ENCODE data around the gene SLC35E1.

The SLC35E1 gene

DNA sequence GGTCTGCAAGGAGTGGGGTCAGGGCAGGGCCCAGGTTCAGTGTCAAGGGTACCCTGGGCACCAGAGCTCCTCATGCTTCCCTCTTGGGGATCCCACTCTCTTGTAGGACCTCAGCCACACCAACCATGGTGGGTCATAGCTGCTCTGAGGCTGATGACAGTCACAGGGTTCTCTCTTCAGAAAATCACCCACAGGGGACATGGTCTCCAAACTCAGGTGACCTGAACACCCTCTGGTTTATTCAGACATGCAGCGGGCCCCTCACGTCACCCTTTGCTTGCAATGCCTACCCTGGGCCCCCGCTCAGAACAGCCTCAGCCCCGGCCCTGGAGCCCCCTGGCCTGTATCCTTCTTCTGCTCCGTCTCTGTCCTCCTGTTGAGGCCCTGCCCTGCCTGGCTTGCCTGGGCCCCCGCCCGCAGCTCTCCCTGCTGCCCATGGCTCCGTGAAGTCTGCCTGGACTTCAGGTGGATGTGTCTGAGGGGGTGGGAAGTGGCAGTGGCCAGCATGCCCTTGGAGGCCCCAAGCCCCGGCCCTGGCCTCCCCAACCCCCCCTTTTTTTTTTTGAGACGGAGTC is 50.4 kb downstream of the SLC35E1 start:
- TF ChIP-seq EZH2phosphoT487 (conservative IDR thresholded peaks at IDR 0.05; ENCODE audit: low read length) = no peak
- TF ChIP-seq, protein P1, sequence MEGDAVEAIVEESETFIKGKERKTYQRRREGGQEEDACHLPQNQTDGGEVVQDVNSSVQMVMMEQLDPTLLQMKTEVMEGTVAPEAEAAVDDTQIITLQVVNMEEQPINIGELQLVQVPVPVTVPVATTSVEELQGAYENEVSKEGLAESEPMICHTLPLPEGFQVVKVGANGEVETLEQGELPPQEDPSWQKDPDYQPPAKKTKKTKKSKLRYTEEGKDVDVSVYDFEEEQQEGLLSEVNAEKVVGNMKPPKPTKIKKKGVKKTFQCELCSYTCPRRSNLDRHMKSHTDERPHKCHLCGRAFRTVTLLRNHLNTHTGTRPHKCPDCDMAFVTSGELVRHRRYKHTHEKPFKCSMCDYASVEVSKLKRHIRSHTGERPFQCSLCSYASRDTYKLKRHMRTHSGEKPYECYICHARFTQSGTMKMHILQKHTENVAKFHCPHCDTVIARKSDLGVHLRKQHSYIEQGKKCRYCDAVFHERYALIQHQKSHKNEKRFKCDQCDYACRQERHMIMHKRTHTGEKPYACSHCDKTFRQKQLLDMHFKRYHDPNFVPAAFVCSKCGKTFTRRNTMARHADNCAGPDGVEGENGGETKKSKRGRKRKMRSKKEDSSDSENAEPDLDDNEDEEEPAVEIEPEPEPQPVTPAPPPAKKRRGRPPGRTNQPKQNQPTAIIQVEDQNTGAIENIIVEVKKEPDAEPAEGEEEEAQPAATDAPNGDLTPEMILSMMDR (IDR thresholded peaks at IDR 0.05; ENCODE audit: insufficient read depth, low read length, poor library complexity, severe bottlenecking) = no peak
- peaks cover 4% of the 10 kb centered on the region; the same call in 1 of the 2 replicates for H3F3A ChIP-seq (ENCODE audit: insufficient read depth)
- H3K9me3 ChIP-seq (ENCODE audit: insufficient read depth, low read length) = no peaks in the 10 kb centered on the region
- no peak overlapping the region for H2AFZ ChIP-seq (ENCODE audit: low read depth, low read length, severe bottlenecking)
- no peak overlapping the region for H3K4me2 ChIP-seq (ENCODE audit: low read depth, low read length, poor library complexity, severe bottlenecking)
- no peaks in the 10 kb centered on the region for H3K9me2 ChIP-seq (replicated peaks; ENCODE audit: insufficient read depth, low read length)
- H4K20me1 ChIP-seq (ENCODE audit: low read depth, low read length) = no peaks in the 10 kb centered on the region
- H3K27me3 ChIP-seq (ENCODE audit: low read length) = no peaks in the 10 kb centered on the region
- H3K36me3 ChIP-seq (ENCODE audit: low read length) = peaks cover 4% of the 10 kb centered on the region; the same call in 1 of the 2 replicates
- no peak overlapping the region for H3K27ac ChIP-seq (ENCODE audit: low read depth, low read length)
- H3K4me3 ChIP-seq (ENCODE audit: insufficient read depth, low read length, poor library complexity, severe bottlenecking) = no peak overlapping the region
- H3K79me2 ChIP-seq (ENCODE audit: insufficient read depth, low read length) = no peaks in the 10 kb centered on the region
- H3K9ac ChIP-seq (ENCODE audit: low read length) = no peak overlapping the region

DNA sequence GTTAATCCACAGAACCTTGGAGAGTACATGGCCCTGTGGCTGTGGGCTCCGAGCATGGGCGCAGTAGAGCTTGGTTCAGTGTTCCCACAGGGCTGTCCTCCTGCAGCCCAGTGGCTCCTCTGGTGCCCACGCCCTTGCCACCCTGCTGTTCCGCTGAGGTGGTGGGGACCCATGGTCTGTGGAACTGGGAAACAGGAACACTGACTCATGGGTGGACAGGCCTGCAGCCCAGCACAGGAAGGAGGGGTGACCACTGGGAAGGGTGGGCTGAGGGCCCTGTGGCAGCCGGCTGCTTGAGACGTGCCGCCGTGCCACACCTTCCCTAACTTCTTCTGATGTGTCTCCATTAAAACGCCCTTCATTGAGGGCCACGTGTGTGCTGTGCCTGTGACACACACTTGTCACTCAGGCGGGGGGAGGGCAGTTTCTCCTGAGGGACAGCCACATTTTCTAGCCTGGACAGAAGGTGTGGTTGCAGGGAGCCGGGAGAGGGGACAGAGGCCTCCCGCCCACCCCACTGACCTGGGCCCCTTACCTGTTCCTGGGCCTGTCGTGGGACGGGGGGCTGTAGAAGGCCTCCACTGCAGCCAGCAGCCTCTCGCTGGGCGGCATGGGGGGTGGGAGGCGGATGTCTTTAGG is 51.1 kb downstream of the SLC35E1 start:
- Histone ChIP-seq H4K20me1 (ENCODE audit: low read depth, low read length) (no peaks in the 10 kb centered on the region), H3K27me3 (ENCODE audit: low read length) (no peaks in the 10 kb centered on the region), H3F3A (ENCODE audit: insufficient read depth) (peaks cover 4% of the 10 kb centered on the region; the same call in 1 of the 2 replicates), H3K79me2 (ENCODE audit: insufficient read depth, low read length) (no peaks in the 10 kb centered on the region), H3K4me2 (ENCODE audit: low read depth, low read length, poor library complexity, severe bottlenecking) (no peak overlapping the region), H3K27ac (ENCODE audit: low read depth, low read length) (no peak overlapping the region), H3K4me3 (ENCODE audit: insufficient read depth, low read length, poor library complexity, severe bottlenecking) (no peak overlapping the region), H3K9me3 (ENCODE audit: insufficient read depth, low read length) (no peaks in the 10 kb centered on the region), H3K9me2 (replicated peaks; ENCODE audit: insufficient read depth, low read length) (no peaks in the 10 kb centered on the region), H2AFZ (ENCODE audit: low read depth, low read length, severe bottlenecking) (no peak overlapping the region), H3K9ac (ENCODE audit: low read length) (no peak overlapping the region), H3K36me3 (ENCODE audit: low read length) (peaks cover 4% of the 10 kb centered on the region; the same call in 1 of the 2 replicates)
- TF ChIP-seq EZH2phosphoT487 (conservative IDR thresholded peaks at IDR 0.05; ENCODE audit: low read length) = no peak
- TF ChIP-seq, protein P1 (IDR thresholded peaks at IDR 0.05; ENCODE audit: insufficient read depth, low read length, poor library complexity, severe bottlenecking) = no peak

DNA sequence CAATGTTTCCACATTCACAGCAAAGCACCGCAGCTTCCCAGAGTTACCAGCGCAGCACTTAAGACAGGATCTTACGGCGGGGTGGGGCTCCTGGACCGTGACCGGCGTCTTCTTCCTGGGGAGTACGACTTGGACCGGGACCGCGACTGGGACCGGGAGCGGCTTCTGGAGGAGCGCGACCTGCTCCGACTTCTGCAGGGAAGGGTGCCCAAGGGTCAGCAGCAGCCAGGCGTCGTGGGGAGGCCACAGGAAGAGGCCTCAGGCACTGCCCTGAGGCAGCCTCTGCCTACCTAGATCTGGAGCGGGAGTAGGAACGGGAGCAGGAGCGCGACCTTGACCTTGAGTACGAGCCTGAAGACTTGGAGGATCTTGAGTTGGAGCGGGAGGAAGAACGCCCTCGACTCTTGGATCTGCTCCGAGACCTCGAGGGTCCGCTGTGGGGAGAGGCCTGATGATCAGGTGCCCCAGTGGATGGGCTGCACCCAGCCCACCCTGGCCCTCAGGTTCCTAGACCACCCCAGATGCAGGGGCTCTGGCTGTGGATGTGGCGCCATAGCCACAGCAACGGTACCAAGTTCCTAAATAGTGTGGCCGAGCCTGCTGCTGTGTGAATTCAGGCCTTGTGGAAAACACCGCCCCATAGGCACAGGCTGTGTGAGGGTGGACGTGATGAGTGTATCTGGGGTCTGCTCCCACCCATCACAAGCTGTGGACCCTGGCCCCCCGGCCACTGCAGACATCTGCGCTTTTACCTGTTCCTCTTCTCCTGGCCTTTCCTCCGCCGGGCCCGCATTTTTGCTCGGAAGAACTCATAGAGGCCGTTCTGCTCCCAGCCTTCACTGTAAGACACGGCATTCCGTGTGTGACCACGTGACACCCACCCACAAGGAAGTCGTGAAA is 51.9 kb downstream of the SLC35E1 start:
- Histone ChIP-seq H2AFZ (ENCODE audit: low read depth, low read length, severe bottlenecking) (no peak overlapping the region), H4K20me1 (ENCODE audit: low read depth, low read length) (no peaks in the 10 kb centered on the region), H3K27me3 (ENCODE audit: low read length) (no peaks in the 10 kb centered on the region), H3K9me2 (replicated peaks; ENCODE audit: insufficient read depth, low read length) (no peaks in the 10 kb centered on the region), H3K4me2 (ENCODE audit: low read depth, low read length, poor library complexity, severe bottlenecking) (no peak overlapping the region), H3K4me3 (ENCODE audit: insufficient read depth, low read length, poor library complexity, severe bottlenecking) (no peak overlapping the region), H3K9ac (ENCODE audit: low read length) (no peak overlapping the region), H3K79me2 (ENCODE audit: insufficient read depth, low read length) (no peaks in the 10 kb centered on the region), H3K9me3 (ENCODE audit: insufficient read depth, low read length) (no peaks in the 10 kb centered on the region), H3K36me3 (ENCODE audit: low read length) (peaks cover 4% of the 10 kb centered on the region; the same call in 1 of the 2 replicates), H3F3A (ENCODE audit: insufficient read depth) (peaks cover 9% of the 10 kb centered on the region), H3K27ac (ENCODE audit: low read depth, low read length) (no peak overlapping the region)
- TF ChIP-seq EZH2phosphoT487 (conservative IDR thresholded peaks at IDR 0.05; ENCODE audit: low read length) = no peak
- TF ChIP-seq, protein P1 (IDR thresholded peaks at IDR 0.05; ENCODE audit: insufficient read depth, low read length, poor library complexity, severe bottlenecking) = no peak

All from SU-DHL-6 (cell line).